Stimulated activated naive B cell treated with anti-CD40 and anti-IgM and Interleukin-4, amounts not matched to agents 10 μg/mL and 1 μg/mL and 100 μg/mL, for 72 hours (primary cell): ENCODE measurements around the gene SIL1.
"Not testable (repeated sequence)": the region's sequence is repeated elsewhere in the genome, so short reads cannot be mapped to it uniquely, and the experiment has no call there.

Experiments
- ATAC-seq, 2 donors: fragments of 150-1000 bp; cut with Tn5 transposase; replicated peaks; 2 replicates each; pipeline ENCODE4 v1.10.0; 2021; ENCODE audit warnings: moderate library complexity in 1 of 2
- DNase-seq: peaks from one replicate; pipeline ENCODE4 v3.0.0; 2021
- H3K27ac Mint-ChIP-seq: one replicate; pipeline ENCODE4 v1.8.0; 2022; ENCODE audit warnings: mild to moderate bottlenecking, mixed read lengths
- H3K27me3 Mint-ChIP-seq, 2 donors: one replicate each; pipeline ENCODE4 v1.8.0; 2022; ENCODE audit warnings: mixed read lengths in 2 of 2
- H3K36me3 Mint-ChIP-seq, 2 donors: one replicate each; pipeline ENCODE4 v1.8.0; 2022; ENCODE audit warnings: mixed read lengths in 2 of 2, mild to moderate bottlenecking in 1 of 2
- H3K4me1 Mint-ChIP-seq, 2 donors: one replicate each; pipeline ENCODE4 v1.8.0; 2022; ENCODE audit warnings: mixed read lengths in 2 of 2, mild to moderate bottlenecking in 1 of 2
- H3K4me3 Mint-ChIP-seq, 2 donors: one replicate each; pipeline ENCODE4 v1.8.0; 2022; ENCODE audit warnings: mild to moderate bottlenecking in 2 of 2, mixed read lengths in 2 of 2, moderate library complexity in 1 of 2
- H3K9me3 Mint-ChIP-seq, 2 donors: one replicate each; pipeline ENCODE4 v1.8.0; 2022; ENCODE audit warnings: mixed read lengths in 2 of 2, mild to moderate bottlenecking in 1 of 2

The SIL1 gene

DNA sequence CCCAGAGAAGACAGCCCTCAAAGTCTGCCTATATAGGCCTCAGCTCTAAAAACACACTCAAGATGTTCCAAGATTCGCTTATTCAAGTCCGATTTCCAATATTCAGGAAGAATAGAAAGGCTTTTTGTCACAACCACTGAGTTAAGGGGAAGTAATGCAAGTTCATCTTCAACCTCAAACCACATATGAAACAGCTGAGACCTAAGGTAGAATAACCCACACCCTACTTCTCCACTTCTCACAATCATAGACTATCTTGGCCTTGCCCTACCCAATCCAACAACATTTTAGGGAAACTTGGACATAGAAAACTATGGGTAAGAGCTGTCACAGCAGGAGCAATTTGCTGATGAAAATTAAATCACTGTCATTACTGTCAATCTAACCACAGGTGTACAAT lies 171.0 kb downstream of the SIL1 start:
- H3K27me3 Mint-ChIP-seq = no peaks in the 10 kb centered on the region
- H3K4me3 Mint-ChIP-seq = no peak overlapping the region
- no peaks in the 10 kb centered on the region for H3K9me3 Mint-ChIP-seq
- ATAC-seq (peak; percentile 61 to 67), DNase-seq (no peak)
- H3K27ac Mint-ChIP-seq = no peak overlapping the region
- peaks cover 0 to 2% of the 10 kb centered on the region in 2 donors for H3K4me1 Mint-ChIP-seq
- H3K36me3 Mint-ChIP-seq = peaks cover 22 to 37% of the 10 kb centered on the region in 2 donors

DNA sequence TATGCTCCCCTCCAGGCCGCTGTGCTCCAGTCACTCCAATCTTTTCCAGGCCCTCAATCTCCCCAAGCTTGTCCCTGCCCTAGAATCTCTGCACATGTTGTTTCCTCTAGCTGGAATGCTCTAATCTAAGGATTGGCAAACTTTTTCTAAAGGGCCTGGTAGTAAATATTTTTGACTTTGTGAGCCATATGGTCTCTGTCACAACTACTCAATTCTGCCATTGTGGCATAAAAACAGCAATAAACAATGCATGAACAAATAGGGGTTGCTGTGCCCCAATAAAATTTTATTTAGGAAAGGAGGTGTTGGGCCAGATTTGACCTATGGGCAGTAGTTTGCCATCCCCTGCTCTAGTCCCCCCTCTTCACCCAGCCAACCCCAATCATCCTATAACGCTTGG lies 172.5 kb downstream of the SIL1 start:
- no peaks in the 10 kb centered on the region for H3K9me3 Mint-ChIP-seq
- peaks cover 27 to 45% of the 10 kb centered on the region in 2 donors for H3K36me3 Mint-ChIP-seq
- no peaks in the 10 kb centered on the region for H3K27me3 Mint-ChIP-seq
- H3K27ac Mint-ChIP-seq = no peak overlapping the region
- ATAC-seq (no peak), DNase-seq (no peak)
- peaks cover 0 to 2% of the 10 kb centered on the region in 2 donors for H3K4me1 Mint-ChIP-seq
- no peak overlapping the region for H3K4me3 Mint-ChIP-seq

DNA sequence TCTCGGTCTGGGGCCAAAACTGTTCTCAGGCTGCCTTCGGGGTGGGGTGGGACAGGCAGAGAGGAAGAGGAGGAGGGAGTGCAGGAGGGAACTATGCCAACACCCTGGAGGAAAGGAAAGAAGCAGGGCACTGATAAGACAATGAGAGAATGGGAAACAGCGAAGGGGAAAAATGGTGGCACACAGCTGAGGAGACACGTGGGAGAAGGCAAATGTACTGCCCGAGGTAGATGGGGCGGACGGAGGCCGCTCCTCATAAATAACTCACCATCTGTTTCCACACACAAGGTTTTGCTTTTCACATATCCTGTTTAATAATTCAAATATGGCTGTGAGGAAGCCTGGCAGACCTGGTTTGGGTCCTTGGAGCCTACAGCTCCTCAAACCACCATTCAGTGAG lies 174.9 kb downstream of the SIL1 start:
- DNase-seq (no peak), ATAC-seq (no peak)
- H3K4me1 Mint-ChIP-seq = peaks cover 0 to 2% of the 10 kb centered on the region in 2 donors
- no peaks in the 10 kb centered on the region for H3K9me3 Mint-ChIP-seq
- H3K36me3 Mint-ChIP-seq = peaks cover 44 to 63% of the 10 kb centered on the region in 2 donors
- H3K4me3 Mint-ChIP-seq = no peak overlapping the region
- H3K27me3 Mint-ChIP-seq = no peaks in the 10 kb centered on the region
- H3K27ac Mint-ChIP-seq = no peak overlapping the region

DNA sequence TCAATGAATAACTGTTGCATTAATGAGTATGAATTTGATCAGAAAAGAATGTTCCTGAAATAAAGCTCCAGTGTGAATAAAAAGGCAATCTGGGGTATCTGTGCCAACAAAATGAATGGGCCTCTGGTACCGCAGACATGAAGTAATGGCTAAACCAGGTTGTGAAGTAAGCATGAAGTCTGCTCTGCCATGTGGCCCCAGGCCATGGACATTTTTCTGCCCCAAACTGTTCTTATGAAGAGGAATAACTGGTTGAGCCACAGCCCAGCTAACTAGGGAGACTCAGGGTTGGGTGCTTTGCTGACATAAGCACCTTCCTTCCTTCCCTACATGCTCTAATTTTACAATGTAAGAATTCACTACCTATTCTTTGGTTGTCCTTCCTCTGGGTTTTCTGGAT lies 175.6 kb downstream of the SIL1 start:
- Mint-ChIP-seq H3K27ac (no peak overlapping the region), H3K36me3 (peaks cover 47 to 71% of the 10 kb centered on the region in 2 donors), H3K4me3 (no peak overlapping the region), H3K4me1 (peaks cover 0 to 2% of the 10 kb centered on the region in 2 donors), H3K27me3 (no peaks in the 10 kb centered on the region), H3K9me3 (no peaks in the 10 kb centered on the region)
- DNase-seq (no peak), ATAC-seq (no peak)

GRCh38 chr5:139021346-139021745 lies 176.8 kb downstream of the SIL1 start:
- Mint-ChIP-seq H3K4me1 (peaks cover 0 to 2% of the 10 kb centered on the region in 2 donors), H3K9me3 (no peaks in the 10 kb centered on the region), H3K27ac (no peak overlapping the region), H3K27me3 (no peaks in the 10 kb centered on the region), H3K4me3 (no peak overlapping the region), H3K36me3 (peaks cover 51 to 76% of the 10 kb centered on the region in 2 donors)
- ATAC-seq (no peak), DNase-seq (no peak)

DNA sequence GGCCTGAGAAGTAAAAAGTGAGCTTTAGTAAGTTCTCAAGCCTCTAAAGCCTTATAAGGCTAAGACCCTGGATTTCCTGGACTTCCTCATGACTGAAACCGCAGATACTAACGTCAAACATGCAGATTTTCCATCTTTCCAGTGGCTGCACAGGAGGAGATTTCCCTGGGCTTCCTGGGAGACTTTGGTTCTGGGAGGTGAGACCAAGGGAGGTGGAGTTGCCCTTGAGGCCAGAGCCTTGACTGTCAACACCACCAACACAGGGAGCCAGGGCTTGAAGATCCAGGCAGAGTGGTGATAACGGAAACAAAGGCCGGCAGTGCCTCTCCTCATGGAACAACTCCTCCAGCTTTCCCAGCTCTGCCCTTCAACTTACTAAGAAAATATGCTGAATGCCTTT lies 178.3 kb downstream of the SIL1 start:
- H3K27me3 Mint-ChIP-seq = no peaks in the 10 kb centered on the region
- no peak overlapping the region for H3K4me3 Mint-ChIP-seq
- peaks cover 0 to 4% of the 10 kb centered on the region in 2 donors for H3K4me1 Mint-ChIP-seq
- H3K27ac Mint-ChIP-seq = no peak overlapping the region
- H3K9me3 Mint-ChIP-seq = no peaks in the 10 kb centered on the region
- ATAC-seq = no peak
- H3K36me3 Mint-ChIP-seq = peaks cover 49 to 76% of the 10 kb centered on the region in 2 donors
- no peak for DNase-seq

GRCh38 chr5:139019211-139019610 lies 179.0 kb downstream of the SIL1 start:
- H3K4me3 Mint-ChIP-seq = no peak overlapping the region
- peaks cover 50 to 78% of the 10 kb centered on the region in 2 donors for H3K36me3 Mint-ChIP-seq
- no peaks in the 10 kb centered on the region for H3K27me3 Mint-ChIP-seq
- DNase-seq (no peak), ATAC-seq (no peak)
- peaks cover 0 to 4% of the 10 kb centered on the region in 2 donors for H3K4me1 Mint-ChIP-seq
- H3K9me3 Mint-ChIP-seq = no peaks in the 10 kb centered on the region
- H3K27ac Mint-ChIP-seq = no peak overlapping the region

DNA sequence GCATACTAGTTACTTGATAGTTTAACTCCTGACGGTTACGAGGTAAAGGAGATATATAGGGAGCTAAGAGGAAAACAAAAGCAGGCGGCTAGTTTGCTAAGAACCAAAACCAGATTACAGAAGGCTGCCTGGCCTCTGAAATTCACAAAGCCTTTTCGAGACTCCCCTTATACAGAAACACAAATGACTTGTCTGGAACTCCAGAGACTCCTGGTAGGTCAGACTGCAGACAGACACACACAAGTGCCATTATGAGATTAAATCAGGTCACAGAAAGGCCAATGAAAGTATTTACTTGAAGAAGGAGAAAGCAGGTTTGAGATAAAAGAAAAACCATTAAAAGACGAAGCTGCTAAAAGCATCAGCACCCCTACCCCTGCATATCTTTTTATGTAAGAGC lies 180.5 kb downstream of the SIL1 start:
- Mint-ChIP-seq H3K27me3 (no peaks in the 10 kb centered on the region), H3K4me1 (peaks cover 0 to 2% of the 10 kb centered on the region in 2 donors), H3K4me3 (no peak overlapping the region), H3K27ac (no peak overlapping the region), H3K36me3 (peaks cover 55 to 80% of the 10 kb centered on the region in 2 donors), H3K9me3 (no peaks in the 10 kb centered on the region)
- DNase-seq (no peak), ATAC-seq (no peak)

GRCh38 chr5:139016186-139016585 lies 182.0 kb downstream of the SIL1 start:
- Mint-ChIP-seq H3K27ac (no peak overlapping the region), H3K9me3 (no peaks in the 10 kb centered on the region), H3K4me1 (peaks cover 0 to 2% of the 10 kb centered on the region in 2 donors), H3K36me3 (peaks cover 56 to 83% of the 10 kb centered on the region in 2 donors), H3K27me3 (no peaks in the 10 kb centered on the region), H3K4me3 (no peak overlapping the region)
- no peak for DNase-seq
- no peak for ATAC-seq

- H3K9me3 Mint-ChIP-seq = no peaks in the 10 kb centered on the region
- DNase-seq (no peak), ATAC-seq (no peak)
- peaks cover 44 to 69% of the 10 kb centered on the region in 2 donors for H3K36me3 Mint-ChIP-seq
- H3K4me3 Mint-ChIP-seq = no peak overlapping the region
- H3K4me1 Mint-ChIP-seq = peaks cover 0 to 2% of the 10 kb centered on the region in 2 donors
- H3K27ac Mint-ChIP-seq = no peak overlapping the region
- H3K27me3 Mint-ChIP-seq = no peaks in the 10 kb centered on the region
Measured at GRCh38 chr5:139014726-139015125, 183.4 kb downstream of the SIL1 start.

- no peak for ATAC-seq
- H3K27ac Mint-ChIP-seq = no peak overlapping the region
- DNase-seq = no peak
- H3K4me3 Mint-ChIP-seq = no peak overlapping the region
- no peaks in the 10 kb centered on the region for H3K9me3 Mint-ChIP-seq
- H3K36me3 Mint-ChIP-seq = peaks cover 28 to 45% of the 10 kb centered on the region in 2 donors
- H3K4me1 Mint-ChIP-seq = peaks cover 0 to 2% of the 10 kb centered on the region in 2 donors
- no peaks in the 10 kb centered on the region for H3K27me3 Mint-ChIP-seq
Measured at GRCh38 chr5:139012176-139012575, 186.0 kb downstream of the SIL1 start.

GRCh38 chr5:139011156-139011555 lies 187.0 kb downstream of the SIL1 start:
- H3K27ac Mint-ChIP-seq, H3K4me1 Mint-ChIP-seq, H3K27me3 Mint-ChIP-seq, H3K9me3 Mint-ChIP-seq, ATAC-seq, DNase-seq: not testable (repeated sequence)
- H3K4me3 Mint-ChIP-seq = peak overlapping the region in 1 of 2 donors; percentile 35
- peaks cover 20 to 37% of the 10 kb centered on the region in 2 donors for H3K36me3 Mint-ChIP-seq

- no peaks in the 10 kb centered on the region for H3K9me3 Mint-ChIP-seq
- no peaks in the 10 kb centered on the region for H3K27me3 Mint-ChIP-seq
- peaks cover 11 to 22% of the 10 kb centered on the region in 2 donors for H3K36me3 Mint-ChIP-seq
- H3K4me3 Mint-ChIP-seq = no peak overlapping the region
- H3K4me1 Mint-ChIP-seq = no peaks in the 10 kb centered on the region
- H3K27ac Mint-ChIP-seq = no peak overlapping the region
- ATAC-seq = no peak
- DNase-seq = no peak
Measured at GRCh38 chr5:139004374-139005307, 193.5 kb downstream of the SIL1 start.

- Mint-ChIP-seq H3K4me3 (no peak overlapping the region), H3K27ac (no peak overlapping the region), H3K4me1 (no peaks in the 10 kb centered on the region), H3K27me3 (no peaks in the 10 kb centered on the region), H3K36me3 (peaks cover 26 to 45% of the 10 kb centered on the region in 2 donors), H3K9me3 (peaks cover 6 to 8% of the 10 kb centered on the region in 2 donors)
- DNase-seq = no peak
- no peak for ATAC-seq
Measured at GRCh38 chr5:138999674-139000073, 198.5 kb downstream of the SIL1 start.

- ATAC-seq = no peak
Measured at GRCh38 chr5:138998521-138998920, 199.6 kb downstream of the SIL1 start.

More at GRCh38 chr5:138998521-138998920, 199.6 kb downstream of the SIL1 start:
- Mint-ChIP-seq H3K4me3 (no peak overlapping the region), H3K27me3 (no peaks in the 10 kb centered on the region), H3K9me3 (peaks cover 6 to 8% of the 10 kb centered on the region in 2 donors), H3K4me1 (no peaks in the 10 kb centered on the region), H3K27ac (no peak overlapping the region), H3K36me3 (peaks cover 26 to 41% of the 10 kb centered on the region in 2 donors)
- no peak for DNase-seq
